Left lung (tissue), 10 donors: Measurements from ENCODE around the gene SOX8. TPM values are rescaled to one million over a fixed set of nuclear protein-coding genes. Genes with fewer than 3 reads are reported as not detected.
"Not testable (repeated sequence)": the region's sequence is repeated elsewhere in the genome, so short reads cannot be mapped to it uniquely, and the experiment has no call there.

Experiments used
- ATAC-seq: fragments of 200-7000 bp; cut with Tn5 transposase; one replicate; pipeline ENCODE4 v1.9.1; 2020; ENCODE audit warnings: moderate library complexity
- DNase-seq, 4 donors: peaks; one replicate each; pipeline ENCODE4 v3.0.0-alpha.2; 2013 to 2020
- H3K27ac ChIP-seq, 2 donors: fragments of 200-600 bp; sonication (generic) in 1 of 2; one replicate each; pipeline versions ENCODE4 v1.5.0 to v1.8.0; 2020 to 2021
- H3K27me3 ChIP-seq, 2 donors: fragments of 200-600 bp; sonication (generic) in 1 of 2; one replicate each; pipeline versions ENCODE4 v1.5.0 to v1.8.0; 2020 to 2021
- H3K36me3 ChIP-seq, 2 donors: fragments of 200-600 bp; sonication (generic) in 1 of 2; one replicate each; pipeline versions ENCODE4 v1.5.0 to v1.8.0; 2020 to 2021
- H3K4me1 ChIP-seq, 2 donors: fragments of 200-600 bp; one replicate each; pipeline ENCODE4 v1.8.0; 2021
- H3K4me3 ChIP-seq, 2 donors: fragments of 200-600 bp; sonication (generic) in 1 of 2; one replicate each; pipeline versions ENCODE4 v1.5.0 to v1.8.0; 2020 to 2021; ENCODE audit warnings: mild to moderate bottlenecking in 1 of 2
- H3K9me3 ChIP-seq, 2 donors: fragments of 200-600 bp; sonication (generic) in 1 of 2; one replicate each; pipeline versions ENCODE4 v1.5.0 to v1.8.0; 2020 to 2021
- intact Hi-C, 2 donors: fragments of 100-400 bp; cut with DNase I; formaldehyde crosslinking; loops; one replicate each; pipeline versions ENCODE4 v1.11.2 to v1.14.2; 2022
- polyA plus RNA-seq, 6 donors: library from polyadenylated mRNA; unstranded; fragments of 120-200 nt; gene quantifications; one replicate each; pipeline ENCODE4 v1.2.1, GENCODE V29; 2013; ENCODE audit not compliant: insufficient read length in 6 of 6
- total RNA-seq, 2 donors: library from RNA; stranded (reverse); fragmentation: NEBNext Ultra II Directional; extraction: Animal tissue kit (Norgen Biotek cat#: 25700); gene quantifications; one replicate each; pipeline ENCODE4 v1.2.1, GENCODE V29; 2021
- TF ChIP-seq, protein P1 (sequence below), 2 donors: fragments of 200-600 bp; sonication (generic) in 1 of 2; IDR thresholded peaks; one replicate each; pipeline versions ENCODE4 v1.5.0 to v1.8.0; 2021; ENCODE audit warnings: antibody characterized with exemption in 2 of 2
- donor health status: DM: no; HTN: yes; CAD: no.
- donor health status: DM: no; HTN: no; CAD: no.

SOX8 gene
- total and polyA plus RNA-seq, 8 donors: 0.26 to 4.1 (median 2.5) TPM

DNA sequence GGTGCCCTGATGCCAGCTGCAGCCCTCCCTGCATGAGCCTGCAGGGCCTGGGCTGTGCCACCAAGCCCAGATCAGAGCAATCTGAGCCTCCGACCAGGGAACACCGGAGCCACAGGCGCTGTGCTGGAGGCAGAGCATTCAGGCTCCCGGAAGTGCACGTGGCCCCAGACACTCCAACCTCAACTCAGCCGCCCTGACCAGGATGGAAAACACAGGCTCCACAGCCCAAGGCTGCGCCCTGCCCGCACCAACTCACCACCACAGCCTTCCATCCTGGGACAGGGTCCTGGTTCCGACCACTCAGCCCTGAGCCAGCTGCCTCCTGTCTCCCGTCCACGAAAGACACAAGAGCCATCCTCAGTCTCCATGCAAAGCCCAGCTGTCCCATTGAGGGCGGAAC lies 29.2 kb upstream of the SOX8 start:
- no peak overlapping the region for H3K4me3 ChIP-seq
- H3K36me3 ChIP-seq: peaks cover 0 to 17% of the 10 kb centered on the region in 2 donors
- peak in 1 of 4 donors; percentile 45 for DNase-seq
- intact Hi-C loops: no loop called here
- H3K27me3 ChIP-seq: no peaks in the 10 kb centered on the region
- TF ChIP-seq, protein P1, sequence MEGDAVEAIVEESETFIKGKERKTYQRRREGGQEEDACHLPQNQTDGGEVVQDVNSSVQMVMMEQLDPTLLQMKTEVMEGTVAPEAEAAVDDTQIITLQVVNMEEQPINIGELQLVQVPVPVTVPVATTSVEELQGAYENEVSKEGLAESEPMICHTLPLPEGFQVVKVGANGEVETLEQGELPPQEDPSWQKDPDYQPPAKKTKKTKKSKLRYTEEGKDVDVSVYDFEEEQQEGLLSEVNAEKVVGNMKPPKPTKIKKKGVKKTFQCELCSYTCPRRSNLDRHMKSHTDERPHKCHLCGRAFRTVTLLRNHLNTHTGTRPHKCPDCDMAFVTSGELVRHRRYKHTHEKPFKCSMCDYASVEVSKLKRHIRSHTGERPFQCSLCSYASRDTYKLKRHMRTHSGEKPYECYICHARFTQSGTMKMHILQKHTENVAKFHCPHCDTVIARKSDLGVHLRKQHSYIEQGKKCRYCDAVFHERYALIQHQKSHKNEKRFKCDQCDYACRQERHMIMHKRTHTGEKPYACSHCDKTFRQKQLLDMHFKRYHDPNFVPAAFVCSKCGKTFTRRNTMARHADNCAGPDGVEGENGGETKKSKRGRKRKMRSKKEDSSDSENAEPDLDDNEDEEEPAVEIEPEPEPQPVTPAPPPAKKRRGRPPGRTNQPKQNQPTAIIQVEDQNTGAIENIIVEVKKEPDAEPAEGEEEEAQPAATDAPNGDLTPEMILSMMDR (IDR thresholded peaks at IDR 0.05): no peak
- H3K27ac ChIP-seq: no peak overlapping the region
- no peaks in the 10 kb centered on the region for H3K4me1 ChIP-seq
- H3K9me3 ChIP-seq: no peaks in the 10 kb centered on the region
- no peak for ATAC-seq

DNA sequence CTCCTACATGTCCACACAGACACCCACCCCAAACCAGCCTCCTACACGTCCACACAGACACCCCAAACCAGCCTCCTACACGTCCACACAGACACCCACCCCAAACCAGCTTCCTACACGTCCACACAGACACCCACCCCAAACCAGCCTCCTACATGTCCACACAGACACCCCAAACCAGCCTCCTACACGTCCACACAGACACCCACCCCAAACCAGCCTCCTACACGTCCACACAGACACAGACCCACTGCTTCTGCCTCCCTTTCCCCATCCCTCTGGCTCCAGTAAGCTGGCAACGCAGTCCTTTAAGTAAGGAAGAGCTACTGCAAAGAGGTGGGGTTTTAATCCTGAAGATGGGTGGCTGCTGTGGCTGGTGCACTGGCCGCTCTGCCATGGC lies 27.8 kb upstream of the SOX8 start:
- intact Hi-C loops, H3K27me3 ChIP-seq, H3K4me3 ChIP-seq, H3K4me1 ChIP-seq, H3K9me3 ChIP-seq, DNase-seq, ATAC-seq, H3K27ac ChIP-seq: not testable (repeated sequence)
- peaks cover 0 to 17% of the 10 kb centered on the region in 2 donors for H3K36me3 ChIP-seq

DNA sequence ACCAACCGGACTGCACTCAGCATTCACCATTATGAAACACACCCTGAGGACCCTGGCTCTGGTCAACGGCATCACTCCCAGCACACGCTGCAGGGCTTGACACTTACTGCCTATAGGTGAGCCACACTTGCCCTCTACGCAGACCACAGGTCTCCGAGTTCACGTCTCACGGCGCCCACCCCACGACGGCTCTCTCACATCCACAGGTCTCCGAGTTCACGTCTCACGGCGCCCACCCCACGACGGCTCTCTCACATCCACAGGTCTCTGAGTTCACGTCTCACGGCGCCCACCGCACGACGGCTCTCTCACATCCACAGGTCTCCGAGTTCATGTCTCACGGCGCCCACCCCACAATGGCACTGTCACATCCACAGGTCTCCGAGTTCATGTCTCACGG lies 25.8 kb upstream of the SOX8 start:
- intact Hi-C loops: not testable (repeated sequence)

DNA sequence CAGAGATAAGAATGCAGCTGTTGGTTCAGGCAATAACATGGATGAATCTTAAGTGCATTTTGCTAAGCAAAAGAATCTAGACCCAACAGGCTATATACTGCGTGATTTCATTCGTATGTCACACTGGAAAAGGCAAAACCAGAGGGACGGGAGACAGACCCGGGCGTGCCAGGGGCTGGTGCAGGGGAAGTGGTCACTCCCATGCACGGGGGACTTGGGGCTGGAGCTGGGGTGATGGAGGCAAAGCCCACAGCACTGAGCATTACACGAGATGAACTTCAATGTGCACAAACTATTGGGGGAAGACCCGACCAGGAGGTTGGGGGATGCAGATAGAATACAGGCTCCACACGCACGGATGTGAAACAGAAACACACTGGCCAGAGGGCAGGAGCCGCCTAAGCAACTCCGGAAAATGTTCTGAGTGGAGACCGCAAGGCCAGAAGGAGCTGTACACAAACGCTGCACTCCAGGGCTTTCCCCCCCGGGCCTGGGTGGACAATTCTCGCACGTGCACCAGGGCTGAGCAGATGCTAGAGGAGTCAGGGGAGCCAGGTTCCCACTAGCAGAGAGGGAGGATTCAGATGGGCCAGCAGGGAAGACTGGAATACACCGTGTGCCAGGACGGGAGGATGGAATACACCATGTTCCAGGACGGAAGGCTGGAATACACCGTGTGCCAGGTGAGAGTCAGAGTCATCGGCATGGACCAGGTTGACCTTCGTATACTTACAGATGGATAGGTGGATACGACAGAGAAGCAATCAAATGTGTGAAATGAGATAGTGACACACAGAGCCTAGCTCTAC lies 22.1 kb upstream of the SOX8 start:
- no peaks in the 10 kb centered on the region for H3K9me3 ChIP-seq
- TF ChIP-seq, protein P1 (IDR thresholded peaks at IDR 0.05): no peak
- H3K4me3 ChIP-seq: no peak overlapping the region
- no peaks in the 10 kb centered on the region for H3K27me3 ChIP-seq
- no peak overlapping the region for H3K27ac ChIP-seq
- ATAC-seq (no peak), DNase-seq (peak in 1 of 4 donors; percentile 61)
- H3K36me3 ChIP-seq: no peaks in the 10 kb centered on the region
- peaks cover 0 to 4% of the 10 kb centered on the region in 2 donors for H3K4me1 ChIP-seq
- intact Hi-C loops: no loop called here

More for the DNA sequence above, 25.8 kb upstream of the SOX8 start:
- not testable (repeated sequence) for H3K27ac ChIP-seq, ATAC-seq, H3K4me3 ChIP-seq, H3K9me3 ChIP-seq, H3K4me1 ChIP-seq, H3K27me3 ChIP-seq
- peak in 1 of 4 donors; percentile 28 for DNase-seq
- peaks cover 0 to 17% of the 10 kb centered on the region in 2 donors for H3K36me3 ChIP-seq

DNA sequence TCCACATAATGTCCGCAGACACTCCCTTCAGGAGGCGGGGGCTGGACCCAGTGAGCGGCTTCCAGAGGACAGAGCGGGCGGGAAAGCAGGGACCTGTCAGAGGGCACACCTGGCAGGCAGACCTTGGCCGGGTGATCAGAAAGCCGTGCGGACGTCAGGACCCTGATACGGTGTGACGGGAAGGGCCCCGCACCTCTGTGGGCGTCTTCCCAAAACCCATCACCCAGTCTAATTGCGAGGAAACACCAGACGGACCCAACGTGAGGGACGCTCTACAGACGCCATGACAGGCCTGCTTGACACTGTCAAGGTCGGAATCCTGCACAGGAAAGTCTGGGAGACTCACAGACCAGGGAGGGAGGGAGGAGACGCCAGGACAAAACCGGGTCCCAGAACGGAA lies 19.2 kb upstream of the SOX8 start:
- intact Hi-C loops: no loop called here
- peaks cover 0 to 16% of the 10 kb centered on the region in 2 donors for H3K36me3 ChIP-seq
- ATAC-seq: no peak
- no peak overlapping the region for H3K4me3 ChIP-seq
- TF ChIP-seq, protein P1 (IDR thresholded peaks at IDR 0.05): no peak
- H3K9me3 ChIP-seq: peaks cover 0 to 8% of the 10 kb centered on the region in 2 donors
- no peaks in the 10 kb centered on the region for H3K27me3 ChIP-seq
- peaks cover 0 to 4% of the 10 kb centered on the region in 2 donors for H3K4me1 ChIP-seq
- peak in 1 of 4 donors; percentile 47 for DNase-seq
- no peak overlapping the region for H3K27ac ChIP-seq

DNA sequence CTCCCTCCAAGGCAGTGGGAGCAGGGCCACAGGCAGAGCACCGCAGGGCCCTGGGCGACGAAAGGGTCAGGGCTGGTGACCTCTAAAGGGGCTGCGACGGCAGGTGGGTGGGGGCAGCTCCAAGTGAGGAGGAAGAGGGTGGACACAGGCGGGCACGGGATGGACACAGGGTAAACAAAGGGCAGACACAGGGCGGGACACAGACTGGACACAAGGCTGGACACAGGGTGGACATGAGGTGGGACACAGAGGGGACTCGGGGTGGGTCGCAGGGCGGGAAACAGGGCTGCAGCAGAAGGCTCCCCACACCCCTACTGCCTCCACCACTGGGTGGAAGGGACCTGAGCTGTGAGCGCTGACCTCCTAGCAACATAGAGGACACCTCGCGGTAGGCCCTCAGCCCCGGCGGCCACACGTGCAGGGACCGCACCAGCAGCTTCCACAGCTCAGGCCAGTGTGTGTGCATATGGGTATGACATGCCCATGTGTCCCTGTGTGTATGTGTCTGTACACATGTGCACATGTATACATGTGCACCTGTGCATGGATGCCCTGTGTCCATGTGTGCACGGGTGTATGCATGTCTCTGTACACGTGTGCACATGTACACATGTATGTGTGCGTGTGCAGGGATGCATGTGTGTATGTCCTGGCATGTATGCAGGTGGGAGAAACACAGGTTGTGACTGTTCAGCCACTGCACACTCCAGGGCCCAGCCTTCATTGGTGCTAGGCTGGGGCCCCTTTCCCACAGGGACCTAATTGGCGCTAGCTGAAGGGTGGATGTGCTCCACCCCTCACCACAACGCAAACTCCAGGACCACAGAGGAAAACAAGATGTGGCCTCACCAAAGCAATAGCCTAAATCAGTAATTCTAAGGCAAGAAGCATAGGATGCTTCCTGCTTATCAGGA lies 18.4 kb upstream of the SOX8 start:
- intact Hi-C loops: no loop called here
- no peaks in the 10 kb centered on the region for H3K27me3 ChIP-seq
- no peak overlapping the region for H3K4me3 ChIP-seq
- DNase-seq: peak in 1 of 4 donors; percentile 61
- H3K4me1 ChIP-seq: peaks cover 0 to 4% of the 10 kb centered on the region in 2 donors
- H3K36me3 ChIP-seq: peaks cover 0 to 22% of the 10 kb centered on the region in 2 donors
- H3K9me3 ChIP-seq: peaks cover 0 to 8% of the 10 kb centered on the region in 2 donors
- ATAC-seq: no peak
- TF ChIP-seq, protein P1 (IDR thresholded peaks at IDR 0.05): no peak
- H3K27ac ChIP-seq: peak overlapping the region; percentile 67 to 80
